NOMO-1 treated with DMSO at 0.1 percent for 48 hours (cell line): ENCODE data around the gene HTR2A.
"Not testable (repeated sequence)": the region's sequence is repeated elsewhere in the genome, so short reads cannot be mapped to it uniquely, and the experiment has no call there.

ENCODE experiments used
- DNase-seq: peaks from one replicate; lab custom pipeline; 2025; ENCODE audit not compliant: unreplicated experiment; lab: John Stamatoyannopoulos, UW

HTR2A gene

GRCh38 chr13:46812301-46812797 is 84.5 kb downstream of the HTR2A start:
- no peak for DNase-seq

DNA sequence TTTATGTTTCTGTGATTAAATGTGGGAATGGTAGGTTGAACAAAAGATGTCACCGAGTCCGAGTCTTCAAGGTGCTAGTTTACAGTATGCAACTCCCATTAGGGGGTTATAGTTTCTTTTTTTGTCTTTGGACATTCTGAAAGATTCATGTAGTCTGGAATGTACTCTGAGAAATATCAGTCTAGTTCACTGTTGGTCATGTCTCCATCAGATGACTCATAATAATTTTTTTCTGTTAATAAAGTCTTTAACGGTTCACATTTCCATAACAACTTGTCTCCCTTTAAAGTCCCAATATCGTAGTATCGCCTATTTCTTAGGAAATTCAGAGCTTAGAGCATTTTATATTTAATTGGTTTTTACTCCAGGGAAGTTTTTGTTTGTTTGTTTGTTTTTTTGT is 86.4 kb downstream of the HTR2A start:
- DNase-seq = no peak

DNA sequence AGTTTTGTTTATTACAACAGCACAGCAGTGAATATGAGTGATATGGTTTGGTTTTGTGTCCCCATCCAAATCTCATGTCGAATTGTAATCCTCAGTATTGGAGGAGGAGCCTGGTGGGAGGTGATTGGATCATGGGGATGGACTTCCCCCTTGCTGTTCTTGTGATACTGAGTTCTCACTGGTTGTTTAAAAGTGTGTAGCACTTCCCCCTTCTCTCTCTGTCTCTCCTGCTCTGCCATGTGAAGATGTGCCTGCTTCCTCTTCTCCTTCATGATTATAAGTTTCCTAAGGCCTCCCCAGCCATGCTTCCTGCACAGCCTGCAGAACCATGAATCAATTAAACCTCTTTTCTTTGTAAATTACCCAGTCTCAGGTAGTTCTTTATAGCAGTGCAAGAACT is 91.9 kb downstream of the HTR2A start:
- DNase-seq = not testable (repeated sequence)

DNA sequence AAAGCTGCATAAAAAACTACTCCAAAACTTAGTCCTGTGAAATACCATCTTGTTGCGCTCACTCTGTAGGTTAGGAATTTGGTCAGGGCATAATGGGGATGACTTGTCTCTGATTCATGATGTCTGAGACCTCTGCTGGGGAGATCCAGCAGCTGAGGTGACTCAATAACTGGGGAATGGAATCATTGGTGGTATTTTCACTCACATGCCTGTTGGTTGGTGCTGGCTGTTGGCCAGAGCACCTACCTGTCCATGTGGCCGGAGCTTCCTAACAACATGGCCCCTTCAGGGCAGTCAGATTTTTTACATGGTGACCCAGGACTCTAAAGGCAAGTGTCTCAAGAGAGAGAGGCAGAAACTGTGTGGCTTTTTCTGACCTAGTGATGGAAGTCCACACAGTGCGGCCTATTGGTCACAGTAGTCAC is 92.5 kb downstream of the HTR2A start:
- no peak for DNase-seq

DNA sequence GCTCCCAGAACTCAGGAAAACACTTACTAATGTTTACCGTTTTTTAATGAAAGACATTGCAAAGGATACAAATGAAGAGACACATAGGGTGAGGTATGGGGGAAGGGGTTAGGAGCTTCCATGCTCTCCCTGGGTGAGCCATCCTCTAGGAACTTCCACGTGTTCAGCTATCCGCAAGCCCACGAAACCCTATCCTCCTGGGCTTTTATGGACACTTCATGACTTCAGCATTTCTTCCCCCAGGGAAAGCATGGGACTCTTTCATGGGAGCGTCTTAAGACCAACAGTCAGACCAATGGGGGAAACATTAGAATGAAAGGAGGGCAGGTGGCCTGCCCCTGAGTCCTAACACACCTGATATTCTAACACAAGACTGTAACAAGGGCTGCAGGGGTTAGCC is 93.3 kb downstream of the HTR2A start:
- no peak for DNase-seq

- no peak for DNase-seq
Observed at GRCh38 chr13:46801858-46802257, 95.0 kb downstream of the HTR2A start.

DNA sequence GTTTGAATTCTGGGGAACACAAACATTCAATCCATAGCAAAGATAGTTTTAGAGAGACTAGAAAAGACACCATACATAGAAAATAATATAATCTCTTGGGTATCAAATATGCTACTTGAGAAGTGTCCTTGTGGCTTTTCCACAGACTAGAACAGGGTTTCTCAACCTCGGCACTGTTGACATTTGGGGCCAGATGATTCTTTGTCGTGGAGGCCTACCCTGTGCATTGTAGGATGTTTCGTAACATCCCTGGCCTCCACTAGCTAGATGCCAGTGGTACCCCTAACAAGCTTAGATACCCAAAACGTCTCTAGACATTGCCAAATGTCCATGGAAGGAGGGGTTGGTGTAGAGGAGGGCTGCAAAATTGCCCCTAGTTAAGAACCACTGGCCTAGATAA is 97.7 kb downstream of the HTR2A start:
- peak; percentile 22 for DNase-seq

DNA sequence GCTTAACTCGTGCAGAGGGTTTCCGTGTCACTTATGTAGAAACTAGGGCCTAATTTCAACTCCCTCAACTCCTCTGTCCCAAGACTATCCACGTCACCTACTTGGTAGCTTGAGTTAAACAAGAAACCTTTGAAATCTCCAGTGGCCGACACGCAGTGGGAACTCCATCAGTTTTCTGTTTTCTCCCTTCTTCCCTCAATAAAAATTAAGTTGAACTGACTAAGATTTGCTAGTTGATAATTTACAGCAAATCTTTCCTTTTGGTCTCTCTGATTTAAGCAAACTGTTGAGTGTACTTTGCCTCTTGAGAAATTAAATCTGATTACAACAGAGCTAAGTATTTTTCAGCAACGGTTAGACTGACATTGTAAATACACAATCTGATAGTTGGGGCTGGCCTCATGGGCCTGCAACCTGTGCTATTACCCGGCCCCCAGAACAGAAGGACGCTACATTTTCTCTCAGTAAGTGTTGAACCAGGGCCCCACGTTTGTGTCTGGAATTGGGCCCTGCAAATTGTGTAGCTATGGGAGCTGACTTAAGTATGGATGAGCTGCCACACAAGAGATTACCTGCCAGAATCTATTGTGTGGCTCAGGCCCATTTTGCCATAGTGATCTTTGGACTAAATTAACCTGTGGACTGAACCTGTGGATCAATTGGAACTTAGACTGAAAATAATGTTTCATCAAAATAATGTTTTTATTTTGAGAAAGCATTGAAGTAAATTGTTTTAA is 99.2 kb downstream of the HTR2A start:
- peak; percentile 12 for DNase-seq

DNA sequence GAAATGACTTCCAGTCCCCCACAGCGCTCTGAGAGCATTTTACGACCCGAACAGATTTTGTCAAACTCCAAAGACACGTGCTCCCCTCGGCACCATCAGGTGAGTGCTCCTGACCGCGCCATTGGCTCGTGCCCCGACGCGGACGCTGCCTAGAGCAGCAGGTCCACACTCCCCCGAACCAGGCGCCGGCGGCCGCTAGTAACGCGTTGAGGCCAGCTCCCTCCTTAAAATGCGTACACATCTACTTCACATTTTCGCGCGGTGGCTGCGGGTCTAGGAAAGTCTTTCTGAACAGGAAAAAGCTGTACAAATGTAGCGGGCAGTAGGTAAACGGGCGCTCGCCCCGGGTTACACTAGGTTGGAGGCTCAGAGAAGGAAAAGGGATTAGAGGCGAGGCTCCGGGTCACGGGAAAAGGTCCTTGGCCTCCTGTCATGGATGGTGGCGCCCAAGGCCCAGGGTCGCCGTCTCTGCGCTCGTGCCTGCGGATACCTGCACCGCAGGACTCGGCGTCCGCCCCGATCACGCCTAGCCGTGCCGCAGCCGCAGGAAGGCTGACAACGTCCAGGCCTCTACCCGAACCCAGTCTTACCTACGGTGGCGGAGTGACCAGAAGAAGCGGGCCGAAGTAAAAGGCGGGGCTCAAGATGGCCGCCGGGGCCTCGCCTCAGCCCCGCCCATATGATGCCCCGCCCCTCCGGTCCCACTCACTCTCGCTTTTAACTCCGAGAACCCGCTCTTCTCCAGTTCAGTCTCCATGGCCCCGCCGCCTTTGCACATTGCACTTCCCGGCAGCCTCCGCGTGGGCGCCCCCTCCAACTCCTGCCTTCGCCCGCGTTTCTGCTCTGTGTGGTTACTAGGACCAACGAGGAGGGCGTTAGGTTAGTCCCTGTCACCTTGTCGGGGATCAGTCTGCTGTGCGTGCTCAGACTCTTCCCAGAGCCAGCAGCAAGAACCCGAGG is 100.1 kb downstream of the HTR2A start, which contains the start of gene ESD:
TSS of gene ESD (minus strand) at position 647 of the 960 bp plus-strand sequence. CDS start 5,748 bp downstream, outside the sequence.
- peak; percentile 93 for DNase-seq

GRCh38 chr13:46796129-46796514 is 100.7 kb downstream of the HTR2A start:
- DNase-seq = no peak

DNA sequence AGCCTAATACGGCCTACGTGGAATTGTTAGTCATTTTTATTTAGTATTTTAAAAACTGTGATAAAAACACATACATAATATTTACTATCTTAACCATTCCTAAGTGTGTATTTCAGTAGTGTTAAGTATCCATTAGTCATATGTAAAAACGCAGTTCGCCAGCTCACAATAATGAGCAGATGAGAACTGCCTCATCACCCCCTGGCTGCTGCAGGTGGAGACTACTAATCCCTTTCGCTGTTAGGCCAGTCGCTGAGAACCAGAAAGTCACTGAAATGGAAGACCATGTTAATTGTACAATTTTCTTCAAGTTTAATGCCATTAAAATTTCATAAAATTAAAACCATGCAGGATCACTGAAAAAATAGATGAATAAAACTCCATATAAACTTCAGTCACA is 101.5 kb downstream of the HTR2A start:
- DNase-seq = no peak

- no peak for DNase-seq
Observed at GRCh38 chr13:46783504-46783903, 113.3 kb downstream of the HTR2A start.

DNA sequence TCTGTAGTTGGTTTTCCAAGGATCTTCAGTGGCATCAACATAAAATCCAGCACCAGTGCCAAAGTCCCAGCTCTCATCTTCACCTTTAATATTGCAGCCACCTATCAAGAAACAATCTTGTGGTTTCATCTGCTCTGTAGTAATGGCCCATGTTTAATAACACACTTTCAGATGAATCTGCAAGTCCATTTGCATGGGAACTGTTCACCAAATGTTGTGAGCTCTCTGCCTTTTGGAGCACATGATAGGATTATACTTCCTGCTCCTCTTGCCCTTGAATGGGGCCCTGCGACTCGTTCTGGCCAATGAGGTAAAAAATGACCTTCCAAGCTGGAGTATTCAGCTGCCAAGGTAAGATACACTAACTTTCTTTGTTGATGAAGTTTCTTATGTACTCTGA is 114.2 kb downstream of the HTR2A start:
- no peak for DNase-seq

DNA sequence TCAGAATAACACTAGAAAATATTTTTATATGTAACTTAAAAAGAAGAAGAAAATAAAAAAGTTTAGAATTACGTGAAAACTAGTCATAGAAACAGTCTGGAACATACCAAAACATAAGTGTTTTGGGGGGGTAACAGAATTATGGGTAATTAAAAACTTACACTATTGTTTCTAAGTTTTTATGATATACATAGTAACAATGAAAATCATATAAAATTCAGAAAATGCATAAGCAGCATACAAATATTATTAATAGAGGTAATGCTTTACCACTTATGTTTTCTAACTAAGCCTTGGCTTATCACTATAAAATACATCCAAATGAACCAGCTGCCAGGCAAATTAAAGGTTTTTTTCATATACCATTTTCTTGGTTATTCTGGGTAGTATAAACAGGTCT is 114.8 kb downstream of the HTR2A start:
- DNase-seq = no peak
